K562 (cell line): Measurements from ENCODE around the gene F12. TPM values are rescaled to one million over a fixed set of nuclear protein-coding genes. Genes with fewer than 3 reads are reported as not detected.

Source experiments
- ADNP ChIP-seq: fragments of 200-800 bp; sonication (Bioruptor generic); IDR thresholded peaks from 2 replicates; pipeline ENCODE4 v1.6.1; 2016; ENCODE audit warnings: missing genetic modification characterization, missing compliant biosample characterization
- BCOR ChIP-seq: fragments of 450-650 bp; IDR thresholded peaks from 2 replicates; pipeline ENCODE4 v1.6.1; 2016
- CEBPG ChIP-seq, 3 experiments: fragments of 200-800 bp in 1 of 3; sonication (Bioruptor generic) in 1 of 3; sonication (generic) in 1 of 3; formaldehyde crosslinking in 1 of 3; IDR thresholded peaks in 2 of 3; conservative IDR thresholded peaks in 1 of 3; 2 replicates each; pipeline versions ENCODE4 v1.6.1 to v1.8.0; 2016 to 2022; ENCODE audit warnings: missing compliant biosample characterization in 2 of 3, missing genetic modification characterization in 2 of 3, mild to moderate bottlenecking in 1 of 3, missing genetic modification reagents in 1 of 3
- CREB5 ChIP-seq: fragments of 250-450 bp; sonication (Bioruptor Pico); IDR thresholded peaks from 2 replicates; pipeline ENCODE4 v1.5.0; 2020; ENCODE audit warnings: mild to moderate bottlenecking
- E2F4 ChIP-seq: sonication (generic); formaldehyde crosslinking; IDR thresholded peaks from 2 replicates; pipeline ENCODE4 v1.8.0; 2022; ENCODE audit warnings: mild to moderate bottlenecking, low read depth, missing genetic modification reagents
- ETV6 ChIP-seq, 3 experiments: fragments of 150-350 bp in 1 of 3; sonication (generic) in 1 of 3; formaldehyde crosslinking in 1 of 3; IDR thresholded peaks; 2 replicates each; pipeline versions ENCODE4 v1.6.1 to v1.8.0; 2014 to 2022; ENCODE audit warnings: borderline replicate concordance in 2 of 3, low read depth in 2 of 3, antibody characterized with exemption in 1 of 3, low read length in 1 of 3, mild to moderate bottlenecking in 1 of 3, missing genetic modification reagents in 1 of 3
- RBM17 ChIP-seq: fragments of 200-400 bp; formaldehyde crosslinking; IDR thresholded peaks from 2 replicates; pipeline ENCODE4 v1.6.1; 2017; ENCODE audit warnings: low read depth, mild to moderate bottlenecking, low read length, borderline replicate concordance
- polyA plus RNA-seq, 8 experiments: library from polyadenylated mRNA; depleted of rRNA in 4 of 8; stranded (reverse) in 5 of 8; unstranded in 3 of 8; fragments of >200 nt; fragmentation: Nextera tagmentation in 2 of 8; fragmentation: Illumina TruSeq in 1 of 8; extraction: Ambion mirVana in 2 of 8; extraction: Trizol in 1 of 8; gene quantifications; 2 replicates each; pipeline versions ENCODE4 v1.2.1 to v1.2.3, GENCODE V29; 2011 to 2014; ENCODE audit warnings: inconsistent platforms in 1 of 8, missing spikeins in 1 of 8
- total RNA-seq, 7 experiments: library from RNA; depleted of rRNA in 6 of 7; stranded (reverse); fragments of >200 nt in 6 of 7; fragmentation: Illumina TruSeq in 2 of 7; extraction: Trizol in 2 of 7; gene quantifications; 2 replicates each; pipeline versions ENCODE4 v1.2.1 to v1.2.3, GENCODE V29; 2011 to 2021; ENCODE audit warnings: low replicate concordance in 1 of 7
- TF ChIP-seq, protein P1 (sequence below), 3 experiments: fragments of 200-800 bp in 1 of 3; fragments of 250-450 bp in 1 of 3; fragments of 450-650 bp in 1 of 3; sonication (Bioruptor Pico) in 1 of 3; sonication (Bioruptor generic) in 1 of 3; formaldehyde crosslinking in 1 of 3; IDR thresholded peaks; 2 replicates each; pipeline versions ENCODE4 v1.6.1 to v1.8.0; 2016 to 2022; ENCODE audit warnings: mild to moderate bottlenecking in 2 of 3, missing genetic modification characterization in 2 of 3, missing compliant biosample characterization in 1 of 3, moderate library complexity in 1 of 3
- TF ChIP-seq, protein P2 (sequence below): sonication (generic); formaldehyde crosslinking; IDR thresholded peaks from 2 replicates; pipeline ENCODE4 v1.8.1; 2023; ENCODE audit warnings: mild to moderate bottlenecking, missing genetic modification reagents

The F12 gene
- total and polyA plus RNA-seq, 9 of the 15 experiments (the other 6 are each of a cell fraction or from before 2014, with no cell fraction given) = 0.59 to 18.3 (median 3.6) TPM

DNA sequence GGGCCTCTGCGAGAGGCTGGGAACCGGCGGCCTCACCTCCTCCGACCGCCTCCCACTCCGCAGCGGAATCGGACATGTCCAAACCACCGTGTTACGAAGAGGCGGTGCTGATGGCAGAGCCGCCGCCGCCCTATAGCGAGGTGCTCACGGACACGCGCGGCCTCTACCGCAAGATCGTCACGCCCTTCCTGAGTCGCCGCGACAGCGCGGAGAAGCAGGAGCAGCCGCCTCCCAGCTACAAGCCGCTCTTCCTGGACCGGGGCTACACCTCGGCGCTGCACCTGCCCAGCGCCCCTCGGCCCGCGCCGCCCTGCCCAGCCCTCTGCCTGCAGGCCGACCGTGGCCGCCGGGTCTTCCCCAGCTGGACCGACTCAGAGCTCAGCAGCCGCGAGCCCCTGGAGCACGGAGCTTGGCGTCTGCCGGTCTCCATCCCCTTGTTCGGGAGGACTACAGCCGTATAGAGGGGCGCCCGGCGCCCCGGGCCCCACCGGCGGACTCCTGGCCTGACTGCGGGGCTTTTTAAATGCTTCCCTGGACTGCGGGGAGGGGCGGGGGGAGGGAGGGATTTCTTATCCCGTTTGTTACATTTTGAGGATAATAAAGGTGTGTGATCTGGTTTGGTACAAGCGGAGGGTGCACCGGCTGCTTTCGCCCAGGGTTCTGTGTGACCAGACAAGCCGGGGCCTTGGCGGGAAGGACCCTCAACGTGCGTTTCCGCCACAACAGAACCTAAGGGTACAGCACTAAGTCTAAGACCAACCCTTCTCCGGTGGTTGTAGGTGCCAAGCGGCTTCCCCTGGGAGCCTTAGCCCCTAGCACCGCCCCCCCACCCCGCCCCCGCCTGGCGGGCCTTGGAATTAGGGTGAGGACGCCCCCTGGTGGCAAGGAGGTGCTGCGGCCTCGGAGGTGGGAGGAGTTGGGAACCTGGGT, 46.6 kb upstream of the F12 start (continued):
- TF ChIP-seq, protein P1, sequence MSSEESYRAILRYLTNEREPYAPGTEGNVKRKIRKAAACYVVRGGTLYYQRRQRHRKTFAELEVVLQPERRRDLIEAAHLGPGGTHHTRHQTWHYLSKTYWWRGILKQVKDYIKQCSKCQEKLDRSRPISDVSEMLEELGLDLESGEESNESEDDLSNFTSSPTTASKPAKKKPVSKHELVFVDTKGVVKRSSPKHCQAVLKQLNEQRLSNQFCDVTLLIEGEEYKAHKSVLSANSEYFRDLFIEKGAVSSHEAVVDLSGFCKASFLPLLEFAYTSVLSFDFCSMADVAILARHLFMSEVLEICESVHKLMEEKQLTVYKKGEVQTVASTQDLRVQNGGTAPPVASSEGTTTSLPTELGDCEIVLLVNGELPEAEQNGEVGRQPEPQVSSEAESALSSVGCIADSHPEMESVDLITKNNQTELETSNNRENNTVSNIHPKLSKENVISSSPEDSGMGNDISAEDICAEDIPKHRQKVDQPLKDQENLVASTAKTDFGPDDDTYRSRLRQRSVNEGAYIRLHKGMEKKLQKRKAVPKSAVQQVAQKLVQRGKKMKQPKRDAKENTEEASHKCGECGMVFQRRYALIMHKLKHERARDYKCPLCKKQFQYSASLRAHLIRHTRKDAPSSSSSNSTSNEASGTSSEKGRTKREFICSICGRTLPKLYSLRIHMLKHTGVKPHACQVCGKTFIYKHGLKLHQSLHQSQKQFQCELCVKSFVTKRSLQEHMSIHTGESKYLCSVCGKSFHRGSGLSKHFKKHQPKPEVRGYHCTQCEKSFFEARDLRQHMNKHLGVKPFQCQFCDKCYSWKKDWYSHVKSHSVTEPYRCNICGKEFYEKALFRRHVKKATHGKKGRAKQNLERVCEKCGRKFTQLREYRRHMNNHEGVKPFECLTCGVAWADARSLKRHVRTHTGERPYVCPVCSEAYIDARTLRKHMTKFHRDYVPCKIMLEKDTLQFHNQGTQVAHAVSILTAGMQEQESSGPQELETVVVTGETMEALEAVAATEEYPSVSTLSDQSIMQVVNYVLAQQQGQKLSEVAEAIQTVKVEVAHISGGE (CRISPR knock-in tag; IDR thresholded peaks at IDR 0.05) = no peak; a peak in 1 of 6 replicates
- no peak for TF ChIP-seq ADNP
- TF ChIP-seq CREB5 (CRISPR knock-in tag) = no peak
- TF ChIP-seq ETV6 (IDR thresholded peaks at IDR 0.05; ENCODE audit: borderline replicate concordance in 1 of 2, low read depth in 2 of 2, low read length in 1 of 2) = no peak
- TF ChIP-seq ETV6 (CRISPR knock-in tag; IDR thresholded peaks at IDR 0.05; ENCODE audit: borderline replicate concordance) = no peak
- TF ChIP-seq CEBPG (CRISPR knock-in tag; IDR thresholded peaks at IDR 0.05) = no peak
- TF ChIP-seq CEBPG (tag; conservative IDR thresholded peaks at IDR 0.05 in 1 of 2, IDR thresholded peaks at IDR 0.05 in 1 of 2) = no peak
- TF ChIP-seq, protein P2, sequence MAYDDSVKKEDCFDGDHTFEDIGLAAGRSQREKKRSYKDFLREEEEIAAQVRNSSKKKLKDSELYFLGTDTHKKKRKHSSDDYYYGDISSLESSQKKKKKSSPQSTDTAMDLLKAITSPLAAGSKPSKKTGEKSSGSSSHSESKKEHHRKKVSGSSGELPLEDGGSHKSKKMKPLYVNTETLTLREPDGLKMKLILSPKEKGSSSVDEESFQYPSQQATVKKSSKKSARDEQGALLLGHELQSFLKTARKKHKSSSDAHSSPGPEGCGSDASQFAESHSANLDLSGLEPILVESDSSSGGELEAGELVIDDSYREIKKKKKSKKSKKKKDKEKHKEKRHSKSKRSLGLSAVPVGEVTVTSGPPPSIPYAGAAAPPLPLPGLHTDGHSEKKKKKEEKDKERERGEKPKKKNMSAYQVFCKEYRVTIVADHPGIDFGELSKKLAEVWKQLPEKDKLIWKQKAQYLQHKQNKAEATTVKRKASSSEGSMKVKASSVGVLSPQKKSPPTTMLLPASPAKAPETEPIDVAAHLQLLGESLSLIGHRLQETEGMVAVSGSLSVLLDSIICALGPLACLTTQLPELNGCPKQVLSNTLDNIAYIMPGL = no peak; the same call in 1 of the 2 replicates
- no peak for TF ChIP-seq BCOR
- TF ChIP-seq RBM17 = no peak
- TF ChIP-seq E2F4 (CRISPR knock-in tag) = no peak
